ENCODE data around the gene ZC3H12A.

The ZC3H12A gene

DNA sequence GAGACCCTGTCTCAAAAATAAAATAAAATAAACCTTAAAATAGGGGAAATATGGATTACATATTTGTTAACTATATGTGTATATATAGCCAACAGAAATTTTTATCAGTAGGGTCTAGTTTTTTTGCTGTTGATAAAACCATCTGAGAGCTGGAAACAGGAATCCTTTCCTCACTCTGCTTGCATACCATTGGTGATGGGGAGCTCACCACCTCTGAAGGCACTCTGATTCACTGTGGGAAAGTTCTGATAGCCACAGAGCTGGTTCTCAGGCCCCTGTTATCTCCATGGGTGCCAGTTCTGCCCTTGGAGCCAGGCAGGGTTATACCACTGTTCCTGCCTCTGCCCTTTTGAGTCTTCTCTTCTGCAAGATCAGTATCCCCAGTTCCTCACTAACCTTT lies 17.8 kb upstream of the ZC3H12A start:
- DNase-seq: no peak

GRCh38 chr1:37458551-37458950 lies 15.8 kb upstream of the ZC3H12A start:
- no peak for DNase-seq

DNA sequence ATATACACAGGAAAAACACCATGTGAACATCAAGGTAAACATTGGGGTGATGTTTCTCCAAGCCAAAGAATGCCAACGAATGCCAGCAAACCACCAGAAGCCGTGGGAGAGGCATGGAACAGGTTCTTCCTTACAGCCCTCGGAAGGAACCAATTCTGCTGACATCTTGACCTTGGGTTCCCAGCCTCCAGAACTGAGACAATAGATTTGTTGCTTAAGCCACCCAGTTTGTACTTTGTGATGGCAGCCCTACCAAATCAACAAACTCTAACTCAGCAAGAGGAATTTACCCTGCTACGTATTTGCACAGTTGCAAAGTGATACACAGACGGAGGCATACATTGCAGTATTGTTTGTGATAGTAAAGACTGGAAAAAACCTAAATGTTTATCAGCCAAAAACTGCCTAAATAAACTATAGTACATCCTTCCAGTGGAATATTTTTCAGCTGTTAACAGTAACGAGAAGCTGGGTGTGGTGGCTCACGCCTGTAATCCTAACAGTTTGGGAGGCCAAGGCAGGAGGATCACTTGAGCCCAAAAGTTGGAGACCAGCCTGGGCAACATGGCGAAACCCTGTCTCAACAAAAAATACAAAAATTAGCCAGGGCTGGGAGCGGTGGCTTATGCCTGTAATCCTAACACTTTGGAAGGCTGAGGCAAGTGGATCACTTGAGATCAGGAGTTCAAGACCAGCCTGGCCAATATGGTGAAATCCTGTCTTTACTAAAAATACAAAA lies 12.5 kb upstream of the ZC3H12A start:
- no peak for DNase-seq

- no peak for DNase-seq
Observed at GRCh38 chr1:37464443-37464842, 9.9 kb upstream of the ZC3H12A start.

GRCh38 chr1:37465593-37466517 lies 8.5 kb upstream of the ZC3H12A start:
- DNase-seq: no peak

DNA sequence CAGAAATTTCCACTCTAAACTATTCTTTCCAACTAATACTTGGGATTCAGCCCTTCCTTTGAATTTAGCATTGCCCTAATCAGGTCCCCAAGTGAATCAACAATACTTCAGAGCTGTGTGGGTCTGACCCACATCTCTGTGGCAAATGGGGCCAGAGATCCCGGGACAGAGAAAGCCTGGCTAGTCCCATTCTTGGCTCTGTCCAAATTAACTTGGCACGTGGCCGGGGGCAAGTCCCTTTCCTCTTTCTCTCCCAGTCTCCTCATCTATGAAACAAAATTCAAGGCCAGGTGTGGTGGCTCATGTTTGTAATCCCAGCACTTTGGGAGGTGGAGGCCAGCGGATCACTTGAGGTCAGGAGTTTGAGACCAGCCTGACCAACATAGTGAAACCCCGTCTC lies 6.3 kb upstream of the ZC3H12A start:
- no peak for DNase-seq

- no peak for DNase-seq
Observed at GRCh38 chr1:37469386-37469785, 5.0 kb upstream of the ZC3H12A start.

DNA sequence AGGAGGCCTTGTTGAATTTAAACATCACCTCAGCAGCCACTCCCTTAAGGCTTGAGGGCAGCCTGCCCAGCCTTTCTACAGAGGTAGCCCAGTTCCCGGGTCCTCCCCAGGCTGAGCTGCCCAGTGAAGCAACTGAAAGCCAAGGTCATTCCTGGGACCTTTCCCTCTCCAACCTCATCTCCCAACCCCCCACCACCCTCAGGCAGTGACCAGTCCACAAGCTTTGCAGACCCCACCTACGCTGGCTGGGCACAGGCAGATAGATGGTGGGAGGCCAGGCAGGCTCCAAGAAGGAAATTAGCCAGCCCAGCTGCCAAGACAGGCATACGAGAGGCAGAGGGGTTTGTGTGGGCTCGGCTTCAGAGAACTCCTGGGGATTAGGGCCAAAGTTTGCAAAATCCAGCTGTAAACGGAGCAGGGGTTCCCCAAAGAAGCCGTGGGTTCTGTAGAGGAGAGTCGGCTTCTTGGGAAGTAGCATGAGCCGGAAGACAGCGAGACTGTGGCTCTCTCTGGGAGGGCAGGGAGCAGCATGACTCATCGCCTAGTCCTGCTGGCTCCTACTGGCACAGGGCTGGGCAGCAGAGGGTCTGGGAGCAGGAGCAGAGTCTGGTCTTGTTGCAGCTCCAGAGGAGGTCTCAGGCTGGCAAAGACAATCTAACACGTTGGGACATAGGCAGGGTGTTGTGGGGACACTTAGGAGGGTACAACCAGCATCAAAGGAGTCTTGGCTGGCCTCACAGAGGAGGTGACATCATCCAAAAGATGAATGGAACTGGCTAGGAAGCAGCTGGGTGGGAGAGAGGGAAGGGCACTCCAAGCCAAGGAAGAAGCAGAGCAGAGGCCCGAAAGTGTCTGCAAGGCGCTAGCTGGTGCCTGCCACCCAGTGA lies 2.8 kb upstream of the ZC3H12A start:
- DNase-seq: no peak

DNA sequence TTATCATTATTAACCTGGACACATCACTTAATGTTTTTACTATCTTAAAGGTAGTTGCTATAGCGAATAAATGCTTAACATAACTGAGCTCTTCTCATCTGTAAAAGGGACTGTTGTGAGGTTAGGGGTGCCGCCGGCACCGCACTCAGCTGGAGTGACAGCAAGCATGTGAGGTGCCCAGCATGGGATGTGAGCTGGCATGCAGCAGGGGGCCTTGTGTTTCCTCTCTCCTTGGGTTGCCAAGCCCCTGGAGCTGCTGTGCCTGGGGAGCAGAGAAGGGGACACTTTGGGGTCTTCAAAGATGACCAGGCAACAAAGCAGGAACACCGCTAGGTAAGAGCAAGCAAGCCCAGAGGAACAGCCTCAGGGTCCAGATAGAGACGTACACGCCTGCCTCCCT lies 2.1 kb upstream of the ZC3H12A start:
- no peak for DNase-seq

GRCh38 chr1:37472994-37473393 lies 1.4 kb upstream of the ZC3H12A start:
- no peak for DNase-seq

GRCh38 chr1:37473431-37474045 lies 842 bp upstream of the ZC3H12A start:
- no peak for DNase-seq

- no peak for DNase-seq
Observed at GRCh38 chr1:37474697-37475379, 458 bp downstream of the ZC3H12A start.

- DNase-seq: no peak
Observed at GRCh38 chr1:37475380-37476086, 1.2 kb downstream of the ZC3H12A start.

GRCh38 chr1:37476087-37476452 lies 1.7 kb downstream of the ZC3H12A start:
- DNase-seq: no peak

GRCh38 chr1:37476460-37477197 lies 2.2 kb downstream of the ZC3H12A start:
- DNase-seq: no peak

- DNase-seq: no peak
Observed at GRCh38 chr1:37477198-37477931, 3.0 kb downstream of the ZC3H12A start.

DNA sequence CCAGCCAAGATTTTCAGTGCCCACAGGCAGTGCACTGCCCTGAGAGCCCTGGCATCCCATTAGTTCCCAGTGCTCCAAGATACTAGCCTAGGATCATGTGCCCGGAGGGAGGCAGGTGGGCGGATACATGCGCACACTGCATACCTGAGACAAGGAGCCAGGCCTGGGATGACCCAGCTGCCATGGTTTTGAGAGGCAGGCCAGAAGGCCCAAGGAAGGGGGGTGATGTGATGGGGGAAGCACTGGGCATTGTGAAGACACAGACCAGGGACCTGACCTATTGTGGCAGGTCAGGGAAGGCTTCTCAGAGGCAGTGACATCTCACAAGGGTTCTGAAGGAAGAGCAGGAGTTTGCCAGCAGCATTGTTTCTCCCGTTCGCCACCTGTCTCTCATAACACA lies 3.6 kb downstream of the ZC3H12A start:
- no peak for DNase-seq

DNA sequence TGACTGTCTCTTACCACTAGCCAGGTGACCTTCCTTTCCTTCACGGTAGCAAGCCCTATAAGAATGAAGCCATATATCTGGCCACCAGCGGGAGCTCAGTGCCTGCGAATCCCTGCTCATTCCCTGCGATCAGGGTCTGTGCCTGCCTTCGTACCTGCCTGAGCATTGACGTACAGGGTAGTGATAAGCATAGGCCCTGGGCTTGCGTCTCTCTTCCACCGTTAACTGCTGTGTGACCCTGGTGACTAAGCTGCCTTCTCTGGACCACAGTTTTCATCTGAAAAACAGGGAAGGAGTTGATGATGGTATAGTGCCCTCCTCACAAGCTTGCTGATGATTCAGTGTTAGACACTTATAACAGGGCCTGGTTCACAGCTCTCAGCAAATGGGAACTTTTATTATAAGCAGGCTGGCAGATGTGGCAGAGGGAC lies 4.1 kb downstream of the ZC3H12A start:
- DNase-seq: no peak

DNA sequence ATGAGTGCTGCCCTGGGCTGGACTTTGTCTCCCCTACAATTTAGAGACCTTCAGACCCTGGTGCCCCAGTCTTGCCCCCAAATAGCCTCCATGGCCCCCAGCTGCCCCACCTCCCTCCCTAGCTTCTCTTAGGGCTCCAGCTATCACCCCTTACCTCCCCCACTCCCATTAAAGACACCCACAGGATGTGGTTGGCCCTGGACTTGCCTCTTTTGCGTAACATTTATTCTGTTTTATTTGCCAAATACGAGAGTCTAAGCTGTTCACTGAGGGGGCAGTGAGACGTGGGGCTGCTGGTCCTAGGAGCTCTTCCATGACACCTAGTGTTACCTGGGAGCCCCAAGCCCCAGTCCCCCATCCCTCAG lies 4.5 kb downstream of the ZC3H12A start:
- no peak for DNase-seq

Measured in NCI-H187 treated with DMSO at 0.1 percent for 48 hours (cell line).